NCI-H146 (cell line): ENCODE measurements around the gene RFX2.

Source experiments
- DNase-seq: peaks from one replicate; lab custom pipeline; 2025; lab: John Stamatoyannopoulos, UW

The RFX2 gene

GRCh38 chr19:6103894-6104293 is 6.4 kb downstream of the RFX2 start:
- no peak for DNase-seq

- no peak for DNase-seq
These were observed 7.1 kb downstream of the RFX2 start for GRCh38 chr19:6103217-6103644.

GRCh38 chr19:6101991-6102390 is 8.3 kb downstream of the RFX2 start:
- DNase-seq: no peak

GRCh38 chr19:6101291-6101825 is 8.9 kb downstream of the RFX2 start:
- DNase-seq: no peak

- no peak for DNase-seq
These were observed 9.9 kb downstream of the RFX2 start for GRCh38 chr19:6100284-6100915.

GRCh38 chr19:6099599-6099998 is 10.7 kb downstream of the RFX2 start:
- no peak for DNase-seq

- DNase-seq: no peak
These were observed 11.3 kb downstream of the RFX2 start for GRCh38 chr19:6099033-6099432.

GRCh38 chr19:6098574-6098973 is 11.7 kb downstream of the RFX2 start:
- DNase-seq: no peak

GRCh38 chr19:6097911-6098310 is 12.4 kb downstream of the RFX2 start:
- DNase-seq: no peak

GRCh38 chr19:6095760-6096159 is 14.5 kb downstream of the RFX2 start:
- DNase-seq: no peak

GRCh38 chr19:6092329-6093286 is 17.7 kb downstream of the RFX2 start:
- DNase-seq: peak; percentile 60

- no peak for DNase-seq
These were observed 18.5 kb downstream of the RFX2 start for GRCh38 chr19:6091771-6092291.

- no peak for DNase-seq
These were observed 19.7 kb downstream of the RFX2 start for GRCh38 chr19:6090634-6091033.

- no peak for DNase-seq
These were observed 21.7 kb downstream of the RFX2 start for GRCh38 chr19:6088602-6089049.

GRCh38 chr19:6087074-6087571 is 23.2 kb downstream of the RFX2 start:
- peak; percentile 88 for DNase-seq

- no peak for DNase-seq
These were observed 24.1 kb downstream of the RFX2 start for GRCh38 chr19:6086068-6086788.

- DNase-seq: no peak
These were observed 25.5 kb downstream of the RFX2 start for GRCh38 chr19:6084821-6085220.

- DNase-seq: no peak
These were observed 31.2 kb downstream of the RFX2 start for GRCh38 chr19:6079107-6079506.

GRCh38 chr19:6078068-6078467 is 32.2 kb downstream of the RFX2 start:
- no peak for DNase-seq

- no peak for DNase-seq
These were observed 33.4 kb downstream of the RFX2 start for GRCh38 chr19:6076675-6077463.

GRCh38 chr19:6076291-6076665 is 34.0 kb downstream of the RFX2 start:
- DNase-seq: no peak
